SK-N-SH treated with all-trans-retinoic acid at 6 μM for 48 hours (cell line): ENCODE measurements around the gene ATG2A.

ENCODE experiments used
- ATAC-seq: fragments of 200-7000 bp; cut with Tn5 transposase; 3 replicates; pipeline ENCODE4 v1.9.1; 2020; ENCODE audit warnings: mild to moderate bottlenecking, moderate library complexity
- ARNTL ChIP-seq: fragments of 450-650 bp; formaldehyde crosslinking; IDR thresholded peaks from 2 replicates; pipeline ENCODE4 v1.5.0; 2020; ENCODE audit warnings: low read depth, mild to moderate bottlenecking, moderate library complexity, borderline replicate concordance
- BACH2 ChIP-seq: fragments of 250-450 bp; sonication (Bioruptor Pico); IDR thresholded peaks from 2 replicates; pipeline ENCODE4 v1.9.0; 2021; ENCODE audit warnings: mild to moderate bottlenecking, borderline replicate concordance
- ESRRG ChIP-seq: fragments of 250-450 bp; sonication (Bioruptor Pico); IDR thresholded peaks from 2 replicates; pipeline ENCODE4 v1.6.1; 2021; ENCODE audit warnings: mild to moderate bottlenecking
- GLIS3 ChIP-seq: fragments of 250-450 bp; sonication (Bioruptor Pico); IDR thresholded peaks from 2 replicates; pipeline ENCODE4 v1.5.0; 2020; ENCODE audit warnings: mild to moderate bottlenecking, moderate library complexity
- ISL1 ChIP-seq: fragments of 250-450 bp; sonication (Bioruptor Pico); IDR thresholded peaks from 2 replicates; pipeline ENCODE4 v2.1.2; 2022; ENCODE audit warnings: mild to moderate bottlenecking, moderate library complexity
- OSR1 ChIP-seq: fragments of 250-450 bp; sonication (Bioruptor Pico); IDR thresholded peaks from 2 replicates; pipeline ENCODE4 v1.8.0; 2022; ENCODE audit warnings: moderate library complexity, mild to moderate bottlenecking, inconsistent platforms
- PPARA ChIP-seq: fragments of 250-450 bp; sonication (Bioruptor Pico); IDR thresholded peaks from 2 replicates; pipeline ENCODE4 v1.5.0; 2020; ENCODE audit warnings: mild to moderate bottlenecking, borderline replicate concordance
- RARB ChIP-seq: fragments of 250-450 bp; sonication (Bioruptor Pico); IDR thresholded peaks from 2 replicates; pipeline ENCODE4 v1.8.0; 2021; ENCODE audit warnings: mild to moderate bottlenecking, moderate library complexity
- TCF4 ChIP-seq: fragments of 250-450 bp; sonication (Bioruptor Pico); IDR thresholded peaks from 2 replicates; pipeline ENCODE4 v1.8.0; 2021; ENCODE audit warnings: mild to moderate bottlenecking, moderate library complexity, borderline replicate concordance
- TOX ChIP-seq: fragments of 250-450 bp; sonication (Bioruptor Pico); IDR thresholded peaks from 2 replicates; pipeline ENCODE4 v1.8.0; 2021; ENCODE audit warnings: mild to moderate bottlenecking, moderate library complexity, borderline replicate concordance
- ZFP3 ChIP-seq: fragments of 250-450 bp; sonication (Bioruptor Pico); IDR thresholded peaks from 2 replicates; pipeline ENCODE4 v1.5.0; 2020; ENCODE audit warnings: mild to moderate bottlenecking, moderate library complexity
- ZFP30 ChIP-seq: fragments of 450-650 bp; formaldehyde crosslinking; IDR thresholded peaks from 2 replicates; pipeline ENCODE4 v1.5.0; 2022; ENCODE audit warnings: mild to moderate bottlenecking, moderate library complexity
- ZNF565 ChIP-seq: fragments of 450-650 bp; formaldehyde crosslinking; conservative IDR thresholded peaks from 2 replicates; pipeline ENCODE4 v1.5.0; 2020; ENCODE audit warnings: low read depth, mild to moderate bottlenecking, moderate library complexity
- ZNF70 ChIP-seq: fragments of 450-650 bp; formaldehyde crosslinking; IDR thresholded peaks from 2 replicates; pipeline ENCODE4 v1.5.0; 2020; ENCODE audit warnings: mild to moderate bottlenecking, moderate library complexity
- TF ChIP-seq, protein P1 (sequence below): fragments of 250-450 bp; sonication (Bioruptor Pico); IDR thresholded peaks from 2 replicates; pipeline ENCODE4 v1.5.1; 2021; ENCODE audit warnings: mild to moderate bottlenecking, moderate library complexity
- TF ChIP-seq, protein P2 (sequence below): fragments of 250-450 bp; sonication (Bioruptor Pico); IDR thresholded peaks from 2 replicates; pipeline ENCODE4 v1.5.0; 2020; ENCODE audit warnings: mild to moderate bottlenecking, moderate library complexity
- TF ChIP-seq, protein P3 (sequence below): fragments of 250-450 bp; sonication (Bioruptor Pico); IDR thresholded peaks from 2 replicates; pipeline ENCODE4 v1.8.0; 2020; ENCODE audit warnings: mild to moderate bottlenecking, moderate library complexity, borderline replicate concordance

Gene ATG2A

GRCh38 chr11:64898541-64898940 lies 18.5 kb downstream of the ATG2A start (continued):
- TF ChIP-seq, protein P1, sequence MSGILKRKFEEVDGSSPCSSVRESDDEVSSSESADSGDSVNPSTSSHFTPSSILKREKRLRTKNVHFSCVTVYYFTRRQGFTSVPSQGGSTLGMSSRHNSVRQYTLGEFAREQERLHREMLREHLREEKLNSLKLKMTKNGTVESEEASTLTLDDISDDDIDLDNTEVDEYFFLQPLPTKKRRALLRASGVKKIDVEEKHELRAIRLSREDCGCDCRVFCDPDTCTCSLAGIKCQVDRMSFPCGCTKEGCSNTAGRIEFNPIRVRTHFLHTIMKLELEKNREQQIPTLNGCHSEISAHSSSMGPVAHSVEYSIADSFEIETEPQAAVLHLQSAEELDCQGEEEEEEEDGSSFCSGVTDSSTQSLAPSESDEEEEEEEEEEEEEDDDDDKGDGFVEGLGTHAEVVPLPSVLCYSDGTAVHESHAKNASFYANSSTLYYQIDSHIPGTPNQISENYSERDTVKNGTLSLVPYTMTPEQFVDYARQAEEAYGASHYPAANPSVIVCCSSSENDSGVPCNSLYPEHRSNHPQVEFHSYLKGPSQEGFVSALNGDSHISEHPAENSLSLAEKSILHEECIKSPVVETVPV (CRISPR knock-in tag): no peak
- TF ChIP-seq, all 23 proteins: peak for 0

DNA sequence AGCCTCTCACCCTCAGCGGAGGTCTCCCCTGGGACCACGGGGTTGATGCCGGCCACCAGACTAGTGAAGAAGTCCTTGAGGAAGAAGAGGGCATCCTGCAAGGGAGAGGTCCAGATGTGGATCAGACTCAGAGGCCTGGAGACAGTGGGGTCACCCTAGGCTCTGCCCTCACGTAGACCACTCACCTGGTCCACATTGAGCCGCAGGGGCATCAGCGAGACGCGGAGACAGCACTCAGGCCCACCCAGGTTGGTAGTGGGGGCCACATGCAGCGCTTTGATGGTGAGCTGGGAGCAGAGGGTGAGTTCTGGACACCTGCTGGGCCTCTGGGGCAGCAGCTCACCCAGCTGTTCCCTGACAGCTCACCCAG lies 18.9 kb downstream of the ATG2A start:
- TF ChIP-seq ZNF70 (no peak), ZNF565 (CRISPR knock-in tag) (no peak), PPARA (CRISPR knock-in tag) (no peak), TCF4 (no peak), ISL1 (CRISPR knock-in tag) (no peak), GLIS3 (no peak), ZFP30 (no peak)
- TF ChIP-seq, protein P1 (CRISPR knock-in tag): no peak
- TF ChIP-seq, protein P2, sequence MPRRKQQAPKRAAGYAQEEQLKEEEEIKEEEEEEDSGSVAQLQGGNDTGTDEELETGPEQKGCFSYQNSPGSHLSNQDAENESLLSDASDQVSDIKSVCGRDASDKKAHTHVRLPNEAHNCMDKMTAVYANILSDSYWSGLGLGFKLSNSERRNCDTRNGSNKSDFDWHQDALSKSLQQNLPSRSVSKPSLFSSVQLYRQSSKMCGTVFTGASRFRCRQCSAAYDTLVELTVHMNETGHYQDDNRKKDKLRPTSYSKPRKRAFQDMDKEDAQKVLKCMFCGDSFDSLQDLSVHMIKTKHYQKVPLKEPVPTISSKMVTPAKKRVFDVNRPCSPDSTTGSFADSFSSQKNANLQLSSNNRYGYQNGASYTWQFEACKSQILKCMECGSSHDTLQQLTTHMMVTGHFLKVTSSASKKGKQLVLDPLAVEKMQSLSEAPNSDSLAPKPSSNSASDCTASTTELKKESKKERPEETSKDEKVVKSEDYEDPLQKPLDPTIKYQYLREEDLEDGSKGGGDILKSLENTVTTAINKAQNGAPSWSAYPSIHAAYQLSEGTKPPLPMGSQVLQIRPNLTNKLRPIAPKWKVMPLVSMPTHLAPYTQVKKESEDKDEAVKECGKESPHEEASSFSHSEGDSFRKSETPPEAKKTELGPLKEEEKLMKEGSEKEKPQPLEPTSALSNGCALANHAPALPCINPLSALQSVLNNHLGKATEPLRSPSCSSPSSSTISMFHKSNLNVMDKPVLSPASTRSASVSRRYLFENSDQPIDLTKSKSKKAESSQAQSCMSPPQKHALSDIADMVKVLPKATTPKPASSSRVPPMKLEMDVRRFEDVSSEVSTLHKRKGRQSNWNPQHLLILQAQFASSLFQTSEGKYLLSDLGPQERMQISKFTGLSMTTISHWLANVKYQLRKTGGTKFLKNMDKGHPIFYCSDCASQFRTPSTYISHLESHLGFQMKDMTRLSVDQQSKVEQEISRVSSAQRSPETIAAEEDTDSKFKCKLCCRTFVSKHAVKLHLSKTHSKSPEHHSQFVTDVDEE: no peak
- TF ChIP-seq, protein P3, sequence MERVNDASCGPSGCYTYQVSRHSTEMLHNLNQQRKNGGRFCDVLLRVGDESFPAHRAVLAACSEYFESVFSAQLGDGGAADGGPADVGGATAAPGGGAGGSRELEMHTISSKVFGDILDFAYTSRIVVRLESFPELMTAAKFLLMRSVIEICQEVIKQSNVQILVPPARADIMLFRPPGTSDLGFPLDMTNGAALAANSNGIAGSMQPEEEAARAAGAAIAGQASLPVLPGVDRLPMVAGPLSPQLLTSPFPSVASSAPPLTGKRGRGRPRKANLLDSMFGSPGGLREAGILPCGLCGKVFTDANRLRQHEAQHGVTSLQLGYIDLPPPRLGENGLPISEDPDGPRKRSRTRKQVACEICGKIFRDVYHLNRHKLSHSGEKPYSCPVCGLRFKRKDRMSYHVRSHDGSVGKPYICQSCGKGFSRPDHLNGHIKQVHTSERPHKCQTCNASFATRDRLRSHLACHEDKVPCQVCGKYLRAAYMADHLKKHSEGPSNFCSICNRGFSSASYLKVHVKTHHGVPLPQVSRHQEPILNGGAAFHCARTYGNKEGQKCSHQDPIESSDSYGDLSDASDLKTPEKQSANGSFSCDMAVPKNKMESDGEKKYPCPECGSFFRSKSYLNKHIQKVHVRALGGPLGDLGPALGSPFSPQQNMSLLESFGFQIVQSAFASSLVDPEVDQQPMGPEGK: no peak
- no peak for ATAC-seq

DNA sequence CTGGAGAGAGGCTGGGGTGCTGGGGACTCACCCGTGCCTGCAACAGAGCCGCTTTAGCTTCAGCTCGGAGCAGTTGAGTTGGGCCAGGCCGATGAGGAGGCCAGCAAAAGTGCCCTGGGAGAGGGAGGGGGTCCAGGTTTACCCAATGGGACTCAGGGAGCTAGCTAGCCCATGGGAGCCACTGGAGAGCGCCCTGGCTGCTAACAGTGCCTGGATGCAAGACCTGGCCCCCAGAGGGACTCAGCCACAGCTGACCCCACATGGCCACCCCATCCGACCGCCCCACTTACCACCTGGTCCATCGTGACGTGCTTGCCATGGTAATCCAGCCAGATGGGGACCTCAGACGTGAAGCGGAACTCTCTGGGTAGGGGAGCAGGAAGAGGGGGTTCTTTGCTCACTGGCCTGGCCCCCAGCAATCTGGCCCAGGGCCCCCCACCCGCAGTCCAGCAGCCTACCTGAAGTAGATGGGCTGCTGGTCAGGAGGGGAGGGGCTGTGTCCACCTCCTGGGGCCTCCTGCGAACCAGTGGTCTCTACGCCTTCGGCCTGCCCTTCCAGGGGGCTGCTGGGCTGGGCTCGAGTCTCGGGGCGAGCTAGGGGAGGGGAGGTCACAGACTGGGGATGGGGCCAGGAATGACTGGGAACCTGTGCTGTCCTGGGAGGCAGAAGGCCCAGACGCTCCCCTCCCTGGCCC lies 19.5 kb downstream of the ATG2A start:
- ATAC-seq: no peak
- no peak for TF ChIP-seq GLIS3
- TF ChIP-seq ESRRG (CRISPR knock-in tag): no peak
- TF ChIP-seq ARNTL: no peak
- TF ChIP-seq TCF4: no peak
- TF ChIP-seq ZFP3 (CRISPR knock-in tag): no peak
- TF ChIP-seq BACH2 (CRISPR knock-in tag): no peak
- TF ChIP-seq OSR1 (CRISPR knock-in tag): no peak
- TF ChIP-seq, protein P3: no peak
- TF ChIP-seq RARB: no peak
- TF ChIP-seq TOX (CRISPR knock-in tag): no peak
- TF ChIP-seq, protein P2: no peak
